Upper lobe of left lung (tissue), 6 donors: ENCODE measurements around the gene L3MBTL1. TPM values are rescaled to one million over a fixed set of nuclear protein-coding genes. Genes with fewer than 3 reads are reported as not detected.

ENCODE experiments used
- ATAC-seq, 2 donors: fragments of 200-7000 bp; cut with Tn5 transposase; one replicate each; pipeline ENCODE4 v1.9.1; 2022; ENCODE audit warnings: mild to moderate bottlenecking in 2 of 2, moderate library complexity in 2 of 2; ENCODE audit not compliant: low FRiP score in 2 of 2
- DNase-seq, 2 donors: peaks; one replicate each; pipeline ENCODE4 v3.0.0-alpha.2; 2019 to 2020
- H3K27ac ChIP-seq, 4 donors: fragments of 200-600 bp; sonication (generic); one replicate each; pipeline ENCODE4 v1.5.1; 2016 to 2019
- H3K27me3 ChIP-seq, 4 donors: fragments of 200-600 bp; sonication (generic); one replicate each; pipeline ENCODE4 v1.5.1; 2017 to 2019
- H3K36me3 ChIP-seq, 4 donors: fragments of 200-600 bp; sonication (generic); one replicate each; pipeline ENCODE4 v1.5.1; 2016 to 2019
- H3K4me1 ChIP-seq, 4 donors: fragments of 200-600 bp; sonication (generic); one replicate each; pipeline ENCODE4 v1.5.1; 2018 to 2019
- H3K4me3 ChIP-seq, 4 donors: fragments of 200-600 bp; sonication (generic); one replicate each; pipeline ENCODE4 v1.5.1; 2017 to 2019; ENCODE audit warnings: mild to moderate bottlenecking in 2 of 4, moderate library complexity in 1 of 4
- H3K9me3 ChIP-seq, 4 donors: fragments of 200-600 bp; sonication (generic); one replicate each; pipeline ENCODE4 v1.5.1; 2018 to 2019
- CTCF ChIP-seq, 6 experiments: fragments of 450-650 bp in 4 of 6; fragments of 200-600 bp in 2 of 6; sonication (generic) in 2 of 6; IDR thresholded peaks; one replicate each; pipeline ENCODE4 v1.5.1; 2016 to 2019; ENCODE audit warnings: antibody characterized with exemption in 6 of 6
- EP300 ChIP-seq, 4 donors: sonication (generic); formaldehyde crosslinking; IDR thresholded peaks; one replicate each; pipeline ENCODE4 v1.5.1; 2017; ENCODE audit warnings: antibody characterized with exemption in 4 of 4, control low read depth in 2 of 4
- POLR2A ChIP-seq, 4 donors: fragments of 450-650 bp; IDR thresholded peaks; one replicate each; pipeline ENCODE4 v1.5.1; 2016 to 2017; ENCODE audit warnings: antibody characterized with exemption in 4 of 4, mild to moderate bottlenecking in 2 of 4
- POLR2AphosphoS5 ChIP-seq, 2 donors: sonication (generic); formaldehyde crosslinking; IDR thresholded peaks; one replicate each; pipeline ENCODE4 v1.5.1; 2017; ENCODE audit warnings: antibody characterized with exemption in 2 of 2
- WGBS, 2 donors: methylation state at CpG; one replicate each; pipeline ENCODE4 v1.1.5; 2017 to 2018; 5-methylcytosine and 5-hydroxymethylcytosine counted together
- total RNA-seq, 6 donors: library from RNA; depleted of rRNA in 4 of 6; stranded (reverse); fragments of >200 nt in 4 of 6; gene quantifications; one replicate each; pipeline versions ENCODE4 v1.1.0 to v1.2.1, GENCODE V29; 2016 to 2021
- donor health status: DM: no; HTN: no; CAD: no; lungs with moderate emphysema.
- donor health status: DM: no; HTN: yes; CAD: no; lungs with severe emphysema.

The L3MBTL1 gene
- total RNA-seq, 6 donors from 2014 or later, result 4.9 to 50.3 (median 11.3) TPM

GRCh38 chr20:43460172-43460829, 47.2 kb upstream of the L3MBTL1 start:
- Histone ChIP-seq H3K9me3 (no peaks in the 10 kb centered on the region), H3K27ac (no peak overlapping the region), H3K36me3 (peaks cover 40 to 64% (median 52%) of the 10 kb centered on the region in 4 donors), H3K4me3 (no peak overlapping the region), H3K4me1 (peaks cover 14 to 27% (median 16%) of the 10 kb centered on the region in 4 donors), H3K27me3 (no peaks in the 10 kb centered on the region)
- ATAC-seq (no peak), DNase-seq (no peak)
- TF ChIP-seq EP300 (IDR thresholded peaks at IDR 0.05) (no peak), CTCF (IDR thresholded peaks at IDR 0.05) (no peak), POLR2A (IDR thresholded peaks at IDR 0.05) (no peak), POLR2AphosphoS5 (IDR thresholded peaks at IDR 0.05) (no peak)
- 93 to 95% methylated on average over 23 of the region's 23 CpGs for WGBS, 2 donors

DNA sequence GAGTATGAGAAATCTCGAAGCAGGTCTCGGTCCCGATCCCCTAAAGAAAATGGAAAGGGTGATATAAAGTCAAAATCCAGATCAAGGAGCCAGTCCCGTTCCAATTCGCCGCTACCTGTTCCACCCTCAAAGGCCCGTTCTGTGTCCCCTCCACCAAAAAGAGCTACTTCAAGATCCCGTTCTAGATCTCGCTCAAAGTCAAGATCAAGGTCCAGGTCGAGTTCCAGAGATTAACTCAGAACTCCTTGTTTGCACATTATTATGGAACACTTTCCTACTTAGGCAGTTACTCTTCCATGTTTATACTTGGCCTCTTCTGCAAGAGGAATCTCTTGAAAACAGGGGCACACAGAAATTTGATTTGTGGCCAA, 46.7 kb upstream of the L3MBTL1 start:
- 88 to 94% methylated on average over 10 of the region's 10 CpGs for WGBS, 2 donors
- Histone ChIP-seq H3K4me1 (peaks cover 14 to 29% (median 19%) of the 10 kb centered on the region in 4 donors), H3K36me3 (peaks cover 40 to 69% (median 57%) of the 10 kb centered on the region in 4 donors), H3K9me3 (no peaks in the 10 kb centered on the region), H3K4me3 (no peak overlapping the region), H3K27me3 (no peaks in the 10 kb centered on the region), H3K27ac (no peak overlapping the region)
- no peak for ATAC-seq
- TF ChIP-seq EP300 (IDR thresholded peaks at IDR 0.05), result no peak
- no peak for TF ChIP-seq POLR2AphosphoS5 (IDR thresholded peaks at IDR 0.05)
- TF ChIP-seq CTCF (IDR thresholded peaks at IDR 0.05), result no peak
- no peak for TF ChIP-seq POLR2A (IDR thresholded peaks at IDR 0.05)
- no peak for DNase-seq

DNA sequence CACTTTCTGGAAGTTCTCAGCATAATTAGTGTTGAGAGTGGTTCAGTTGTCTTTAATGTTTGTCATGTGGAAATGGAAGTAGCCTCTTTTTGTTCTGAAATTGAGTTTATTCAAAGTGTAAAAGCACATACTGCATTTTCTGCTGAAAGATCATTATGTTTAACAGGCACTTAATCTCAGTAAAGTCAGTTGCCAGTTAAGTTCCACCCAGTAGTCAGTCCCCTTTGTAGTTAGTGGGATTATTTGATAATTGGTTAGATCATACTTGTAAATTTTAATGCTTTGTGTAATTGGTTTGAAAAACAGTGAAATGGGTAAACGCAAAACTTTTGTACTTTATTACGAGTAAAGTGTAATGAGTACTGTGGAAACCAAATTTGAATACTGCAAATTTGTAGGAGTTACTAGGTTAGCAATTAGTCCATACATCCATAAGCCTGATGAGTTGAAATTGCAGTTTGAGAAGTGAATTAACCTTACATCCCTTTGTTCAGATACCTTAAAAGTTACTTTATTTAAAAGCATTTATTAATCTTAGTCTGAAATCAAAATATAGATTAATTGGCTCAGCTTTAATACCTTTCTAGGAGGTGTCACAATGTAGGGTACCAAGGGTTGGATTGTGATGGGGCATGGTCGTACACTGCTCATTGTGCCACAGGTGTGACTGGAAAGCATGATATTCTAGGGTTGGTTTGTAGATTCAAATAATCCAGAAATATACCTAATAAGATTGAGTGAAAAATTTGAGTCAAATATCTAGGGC, 45.4 kb upstream of the L3MBTL1 start:
- 93 to 94% methylated on average over 3 of the region's 3 CpGs for WGBS, 2 donors
- Histone ChIP-seq H3K4me1 (peaks cover 9 to 24% (median 18%) of the 10 kb centered on the region in 4 donors), H3K27me3 (no peaks in the 10 kb centered on the region), H3K4me3 (no peak overlapping the region), H3K9me3 (no peaks in the 10 kb centered on the region), H3K36me3 (peaks cover 40 to 81% (median 63%) of the 10 kb centered on the region in 4 donors), H3K27ac (no peak overlapping the region)
- DNase-seq (no peak), ATAC-seq (no peak)
- TF ChIP-seq EP300 (IDR thresholded peaks at IDR 0.05) (no peak), POLR2AphosphoS5 (IDR thresholded peaks at IDR 0.05) (no peak), POLR2A (IDR thresholded peaks at IDR 0.05) (no peak), CTCF (IDR thresholded peaks at IDR 0.05) (no peak)

DNA sequence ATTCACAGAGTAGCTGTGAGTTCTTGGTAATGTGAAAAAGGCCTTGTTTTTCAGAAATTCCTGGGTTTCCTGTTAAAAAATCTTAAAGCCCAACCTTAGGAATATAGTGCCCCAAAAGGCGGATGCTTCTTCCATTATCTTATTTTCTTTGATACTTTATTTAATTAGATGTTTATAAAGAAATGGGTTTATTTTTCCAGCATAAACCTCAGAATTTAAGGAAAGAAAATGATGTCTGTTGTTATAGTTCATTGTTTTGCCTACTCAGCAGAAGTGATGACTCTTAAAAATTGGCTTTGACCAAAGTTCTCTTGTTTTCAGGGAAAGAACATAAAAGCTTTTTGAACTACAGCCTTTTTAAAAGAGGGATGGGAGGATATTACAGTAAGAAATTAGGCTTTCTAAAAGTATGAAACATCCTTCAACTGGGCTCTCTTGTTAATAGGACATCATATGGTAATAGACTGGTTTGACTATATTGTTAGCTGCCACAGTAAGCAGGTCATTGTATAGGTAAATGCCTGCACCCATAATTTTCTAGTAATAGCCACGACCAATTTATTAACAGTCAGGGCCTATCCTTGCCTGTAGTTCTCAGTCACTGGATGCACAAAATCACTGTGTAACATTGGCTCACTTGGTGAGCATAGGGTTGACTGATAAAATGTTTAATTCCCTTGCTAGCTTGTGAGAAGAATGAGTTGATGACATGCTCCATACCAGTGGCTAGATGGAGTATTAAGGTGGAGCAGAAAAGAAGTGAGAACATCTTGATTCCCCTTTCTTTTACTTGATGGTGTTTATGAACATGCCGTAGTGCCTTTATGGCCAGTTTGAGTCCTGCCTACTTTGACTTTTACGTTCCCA, 44.6 kb upstream of the L3MBTL1 start:
- DNase-seq (no peak), ATAC-seq (no peak)
- H3K4me3 ChIP-seq, result no peak overlapping the region
- H3K27ac ChIP-seq, result no peak overlapping the region
- H3K27me3 ChIP-seq, result no peaks in the 10 kb centered on the region
- H3K4me1 ChIP-seq, result peaks cover 9 to 24% (median 18%) of the 10 kb centered on the region in 4 donors
- H3K9me3 ChIP-seq, result no peaks in the 10 kb centered on the region
- TF ChIP-seq POLR2A (IDR thresholded peaks at IDR 0.05) (no peak), CTCF (IDR thresholded peaks at IDR 0.05) (no peak), EP300 (IDR thresholded peaks at IDR 0.05) (no peak), POLR2AphosphoS5 (IDR thresholded peaks at IDR 0.05) (no peak)
- peaks cover 40 to 87% (median 64%) of the 10 kb centered on the region in 4 donors for H3K36me3 ChIP-seq
- 87 to 91% methylated on average over 4 of the region's 4 CpGs for WGBS, 2 donors
